GM18507 (cell line): ENCODE measurements around the gene RERE.

Experiments used
- DNase-seq: peaks from one replicate; pipeline ENCODE4 v3.0.0; 2011; ENCODE audit warnings: low read depth; ENCODE audit not compliant: insufficient read length; ENCODE audit errors: extremely low spot score
- FAIRE-seq: peaks from 2 replicates; lab custom pipeline; 2011; peaks lifted over from hg19 to GRCh38; lab: Jason Lieb, UNC

The RERE gene

GRCh38 chr1:8348777-8349472 lies 468.5 kb downstream of the RERE start:
- FAIRE-seq = peak; percentile 79
- DNase-seq = peak; percentile 73

GRCh38 chr1:8348047-8348776 lies 469.2 kb downstream of the RERE start:
- no peak for DNase-seq
- no peak for FAIRE-seq

GRCh38 chr1:8347635-8348034 lies 469.8 kb downstream of the RERE start:
- no peak for FAIRE-seq

GRCh38 chr1:8345621-8346415 lies 471.6 kb downstream of the RERE start:
- DNase-seq = no peak
- FAIRE-seq = no peak

More at GRCh38 chr1:8347635-8348034, 469.8 kb downstream of the RERE start:
- DNase-seq = no peak

- FAIRE-seq (no peak), DNase-seq (no peak)
Measured at GRCh38 chr1:8344893-8345507, 472.4 kb downstream of the RERE start.

GRCh38 chr1:8343464-8344001 lies 473.9 kb downstream of the RERE start:
- DNase-seq (no peak), FAIRE-seq (no peak)

- no peak for DNase-seq
- no peak for FAIRE-seq
Measured at GRCh38 chr1:8343044-8343443, 474.4 kb downstream of the RERE start.

- no peak for FAIRE-seq
- DNase-seq = no peak
Measured at GRCh38 chr1:8342325-8342724, 475.1 kb downstream of the RERE start.

- no peak for FAIRE-seq
- no peak for DNase-seq
Measured at GRCh38 chr1:8340448-8340847, 477.0 kb downstream of the RERE start.

GRCh38 chr1:8339203-8339600 lies 478.2 kb downstream of the RERE start:
- DNase-seq = no peak
- no peak for FAIRE-seq

GRCh38 chr1:8338526-8339202 lies 478.8 kb downstream of the RERE start:
- no peak for DNase-seq
- no peak for FAIRE-seq

- no peak for DNase-seq
- FAIRE-seq = no peak
Measured at GRCh38 chr1:8337776-8338525, 479.5 kb downstream of the RERE start.

GRCh38 chr1:8335246-8335645 lies 482.2 kb downstream of the RERE start:
- DNase-seq (no peak), FAIRE-seq (no peak)

GRCh38 chr1:8334106-8334851 lies 483.2 kb downstream of the RERE start:
- DNase-seq (no peak), FAIRE-seq (no peak)

- FAIRE-seq = no peak
- no peak for DNase-seq
Measured at GRCh38 chr1:8333246-8333987, 484.0 kb downstream of the RERE start.

- FAIRE-seq = no peak
- DNase-seq = no peak
Measured at GRCh38 chr1:8332806-8333205, 484.6 kb downstream of the RERE start.
